Measurements from ENCODE around the gene LRRC26.

Gene LRRC26

GRCh38 chr9:137166380-137167229, 3.2 kb downstream of the LRRC26 start:
- DNase-seq = no peak

DNA sequence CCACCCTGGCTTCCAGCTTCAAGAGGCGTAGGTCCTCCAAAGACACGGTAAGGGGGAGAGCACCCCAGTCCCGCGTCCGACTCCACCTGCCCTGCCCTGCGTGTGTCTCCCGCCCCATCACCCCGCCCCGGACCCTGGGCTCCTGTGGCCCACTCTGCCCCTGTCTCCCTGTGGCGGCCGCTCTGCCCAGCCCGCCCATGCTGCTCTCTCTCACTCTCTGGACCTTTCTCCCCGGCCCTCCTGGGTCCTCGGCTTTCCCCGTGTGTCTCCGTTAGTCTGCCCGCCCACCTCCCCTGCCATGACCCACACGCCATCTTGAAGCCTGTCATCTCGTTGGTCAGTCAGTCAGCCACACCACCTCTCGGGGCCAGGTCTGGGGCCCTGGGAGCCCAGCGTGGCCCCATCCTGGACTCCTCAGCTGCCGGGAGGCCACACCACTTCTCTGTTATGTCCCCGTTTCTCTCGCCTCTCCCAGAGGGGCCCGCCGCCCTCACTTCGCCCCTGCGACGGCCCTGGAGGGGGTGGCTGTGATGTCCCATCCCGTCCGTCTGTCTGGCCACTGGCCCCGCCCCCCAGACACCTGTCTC, 4.5 kb downstream of the LRRC26 start:
- DNase-seq = no peak

- DNase-seq = no peak
Measured at GRCh38 chr9:137164370-137165249, 5.2 kb downstream of the LRRC26 start.

- no peak for DNase-seq
Measured at GRCh38 chr9:137163805-137164204, 6.0 kb downstream of the LRRC26 start.

DNA sequence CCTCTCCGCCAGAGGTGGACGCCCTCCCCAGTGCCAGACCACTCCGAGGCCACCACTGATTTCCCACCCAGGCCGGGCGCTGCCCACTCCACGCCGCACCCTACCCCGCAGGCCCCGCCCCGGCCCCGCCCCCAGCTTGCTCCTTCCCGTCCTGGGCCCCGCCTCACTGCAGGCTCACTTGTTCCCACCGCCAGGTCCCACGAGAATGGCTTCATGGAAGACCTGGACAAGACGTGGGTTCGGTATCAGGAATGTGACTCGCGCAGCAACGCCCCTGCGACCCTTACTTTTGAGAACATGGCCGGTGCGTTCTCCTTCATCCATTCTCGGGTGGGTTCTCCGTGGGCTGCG, 6.5 kb downstream of the LRRC26 start:
- peak; percentile 46 for DNase-seq

- peak; percentile 52 for DNase-seq
Measured at GRCh38 chr9:137162505-137163364, 7.1 kb downstream of the LRRC26 start.

GRCh38 chr9:137161558-137162486, 8.0 kb downstream of the LRRC26 start:
- DNase-seq = peak; percentile 71

- DNase-seq = no peak
Measured at GRCh38 chr9:137160716-137161557, 8.9 kb downstream of the LRRC26 start.

- no peak for DNase-seq
Measured at GRCh38 chr9:137160054-137160425, 9.8 kb downstream of the LRRC26 start.

GRCh38 chr9:137159105-137160053, 10.5 kb downstream of the LRRC26 start:
- DNase-seq = no peak

- DNase-seq = no peak
Measured at GRCh38 chr9:137158625-137159024, 11.2 kb downstream of the LRRC26 start.

DNA sequence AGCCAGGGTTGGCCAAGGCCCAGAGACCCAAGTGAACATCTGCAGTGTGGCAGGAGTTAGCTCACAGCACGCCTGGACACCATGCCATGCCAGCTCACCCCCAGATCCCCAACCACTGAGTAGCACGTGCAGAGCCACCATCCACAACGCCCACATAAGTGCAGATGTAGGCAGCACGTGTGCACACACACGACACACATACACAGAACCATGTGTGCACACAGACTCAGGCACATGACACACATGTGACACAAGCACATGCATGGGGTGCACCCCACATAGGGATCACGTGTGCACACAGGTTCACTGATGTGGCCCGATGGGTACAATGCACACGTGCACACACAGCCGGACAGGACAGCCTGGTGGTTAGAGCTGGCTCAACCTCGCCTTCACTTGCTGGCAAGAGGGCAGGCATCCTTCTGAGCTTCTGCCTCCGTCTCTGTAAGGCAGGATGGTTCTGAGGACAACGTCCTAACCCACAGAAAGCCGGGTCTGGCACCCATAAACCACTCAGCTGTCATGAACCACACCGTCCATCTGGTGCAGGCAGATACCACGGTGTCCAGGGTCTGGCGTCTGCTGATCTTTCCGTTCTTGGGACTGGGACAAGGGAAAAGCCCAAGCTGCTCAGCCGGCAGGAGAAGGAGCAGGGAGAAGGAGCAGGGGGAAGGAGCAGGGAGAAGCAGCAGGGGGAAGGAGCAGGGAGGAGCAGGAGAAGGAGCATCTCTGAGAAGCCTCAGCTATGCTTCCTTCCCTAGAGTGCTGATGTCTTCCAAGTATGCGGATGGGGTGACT, 12.0 kb downstream of the LRRC26 start:
- DNase-seq = peak; percentile 48

GRCh38 chr9:137156567-137157375, 13.1 kb downstream of the LRRC26 start:
- DNase-seq = peak; percentile 78

DNA sequence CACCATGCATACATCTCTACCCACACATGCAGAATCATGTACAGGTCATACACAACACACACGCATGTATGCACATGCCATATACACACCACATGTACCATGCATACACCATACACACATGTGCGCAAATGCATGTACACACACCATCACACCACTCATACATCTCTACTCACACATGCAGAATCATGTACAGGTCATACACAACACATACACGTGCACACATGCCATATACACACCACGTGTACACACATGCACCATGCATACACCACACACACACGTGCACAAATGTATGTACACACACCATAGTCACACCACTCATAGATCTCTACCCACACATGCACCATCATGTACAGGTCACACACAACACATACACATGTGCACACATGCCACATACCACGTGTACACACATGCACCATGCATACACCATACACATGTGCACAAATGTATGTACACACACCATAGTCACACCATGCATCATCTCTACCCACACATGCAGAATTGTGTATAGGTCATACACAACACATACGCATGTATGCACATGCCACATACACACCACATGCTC, 16.9 kb downstream of the LRRC26 start:
- DNase-seq = no peak

DNA sequence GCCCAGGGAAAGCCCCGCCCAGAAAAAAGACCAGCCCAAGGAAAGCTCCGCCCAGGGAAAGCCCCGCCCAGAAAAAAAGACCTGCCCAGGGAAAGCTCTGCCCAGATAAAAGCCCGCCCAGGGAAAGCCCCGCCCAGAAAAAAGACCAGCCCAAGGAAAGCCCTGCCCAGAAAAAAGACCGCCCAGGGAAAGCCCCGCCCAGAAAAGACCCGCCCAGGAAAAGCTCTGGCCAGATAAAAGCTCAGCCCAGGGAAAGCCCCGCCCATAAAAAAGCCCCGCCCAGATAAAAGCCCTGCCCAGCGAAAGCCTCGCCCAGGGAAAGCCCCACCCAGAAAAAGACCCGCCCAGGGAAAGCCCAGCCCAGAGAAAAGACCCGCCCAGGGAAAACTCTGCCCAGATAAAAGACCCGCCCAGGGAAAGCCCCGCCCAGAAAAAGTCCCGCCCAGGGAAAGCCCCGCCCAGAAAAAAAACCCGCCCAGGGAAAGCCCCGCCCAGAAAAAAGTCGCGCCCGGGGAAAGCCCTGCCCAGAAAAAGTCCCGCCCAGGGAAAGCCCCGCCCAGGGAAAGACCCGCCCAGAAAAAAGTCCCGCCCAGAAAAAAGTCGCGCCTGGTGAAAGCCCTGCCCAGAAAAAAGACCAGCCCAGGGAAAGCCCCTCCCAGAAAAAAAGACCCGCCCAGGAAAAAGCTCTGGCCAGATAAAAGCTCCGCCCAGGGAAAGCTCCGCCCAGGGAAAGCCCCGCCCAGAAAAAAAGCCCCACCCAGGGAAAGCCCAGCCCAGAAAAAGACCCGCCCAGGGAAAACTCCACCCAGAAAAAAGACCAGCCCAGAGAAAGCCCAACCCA, 19.0 kb downstream of the LRRC26 start:
- peak; percentile 98 for DNase-seq

- peak; percentile 98 for DNase-seq
Measured at GRCh38 chr9:137149942-137150616, 19.8 kb downstream of the LRRC26 start.

Data from NCI-H82 (cell line).